Lung (tissue), 12 donors: ENCODE measurements around the gene POLN. TPM values are rescaled to one million over a fixed set of nuclear protein-coding genes. Genes with fewer than 3 reads are reported as not detected.

ENCODE experiments used
- ATAC-seq: fragments of 200-7000 bp; cut with Tn5 transposase; one replicate; pipeline ENCODE4 v1.9.1; 2020; ENCODE audit warnings: moderate number of reproducible peaks; ENCODE audit not compliant: insufficient read depth, low FRiP score
- DNase-seq, 3 donors: peaks; one replicate each; pipeline ENCODE4 v3.0.0-alpha.2; 2013 to 2017
- H3K27ac ChIP-seq, 2 donors: one replicate each; pipeline ENCODE4 v1.5.1; 2013; ENCODE audit warnings: mild to moderate bottlenecking in 2 of 2, moderate library complexity in 2 of 2, control low read depth in 1 of 2, inconsistent platforms in 1 of 2, low read depth in 1 of 2, low read length in 1 of 2
- H3K27me3 ChIP-seq, 3 donors: one replicate each; pipeline ENCODE4 v1.5.1; 2013; ENCODE audit warnings: low read length in 2 of 3; ENCODE audit not compliant: control insufficient read depth in 3 of 3, insufficient read depth in 3 of 3
- H3K36me3 ChIP-seq, 4 donors: one replicate each; pipeline ENCODE4 v1.5.1; 2013; ENCODE audit warnings: low read length in 4 of 4, mild to moderate bottlenecking in 1 of 4, moderate library complexity in 1 of 4; ENCODE audit not compliant: control insufficient read depth in 4 of 4, insufficient read depth in 4 of 4
- H3K4me1 ChIP-seq, 5 donors: one replicate each; pipeline ENCODE4 v1.5.1; 2013; ENCODE audit warnings: low read length in 5 of 5, mild to moderate bottlenecking in 2 of 5, moderate library complexity in 1 of 5; ENCODE audit not compliant: control insufficient read depth in 5 of 5, insufficient read depth in 5 of 5
- H3K4me3 ChIP-seq: one replicate; pipeline ENCODE4 v1.5.1; 2013; ENCODE audit warnings: mild to moderate bottlenecking, control low read depth, moderate library complexity
- H3K9ac ChIP-seq, 2 donors: one replicate each; pipeline ENCODE4 v1.5.1; 2013; ENCODE audit warnings: low read length in 2 of 2, control low read depth in 1 of 2; ENCODE audit not compliant: insufficient read depth in 1 of 2
- H3K9me3 ChIP-seq, 4 donors: one replicate each; pipeline ENCODE4 v1.5.1; 2013; ENCODE audit warnings: low read length in 3 of 4, mild to moderate bottlenecking in 1 of 4, moderate library complexity in 1 of 4; ENCODE audit not compliant: control insufficient read depth in 4 of 4, insufficient read depth in 3 of 4
- WGBS, 2 donors: extraction: QIAGEN DNeasy Blood & Tissue Kit; methylation state at CpG; one replicate each; pipeline ENCODE4 v1.1.7; 2013; 5-methylcytosine and 5-hydroxymethylcytosine counted together
- polyA plus RNA-seq, 2 donors: library from polyadenylated mRNA; stranded (reverse); fragments of 200-250 nt; gene quantifications; one replicate each; pipeline ENCODE4 v1.2.1, GENCODE V29; 2013
- total RNA-seq, 2 donors: library from RNA; depleted of rRNA in 1 of 2; stranded (reverse); fragments of >200 nt in 1 of 2; gene quantifications; one replicate each; pipeline ENCODE4 v1.2.1, GENCODE V29; 2014 to 2021
- TF ChIP-seq, protein P1 (sequence below): IDR thresholded peaks from 2 replicates; pipeline ENCODE4 v1.5.1; 2012; ENCODE audit warnings: mild to moderate bottlenecking; ENCODE audit errors: control extremely low read depth, extremely low read depth
- donor health status: control.
- donor health status: control.
- donor health status: Bipolar disorder and iron deficiency.
- donor health status: healthy.
- donor health status: DM: yes; HTN: yes; CAD: no.

Gene POLN
- total and polyA plus RNA-seq, 4 donors, result 0.68 to 3.7 (median 2.2) TPM

DNA sequence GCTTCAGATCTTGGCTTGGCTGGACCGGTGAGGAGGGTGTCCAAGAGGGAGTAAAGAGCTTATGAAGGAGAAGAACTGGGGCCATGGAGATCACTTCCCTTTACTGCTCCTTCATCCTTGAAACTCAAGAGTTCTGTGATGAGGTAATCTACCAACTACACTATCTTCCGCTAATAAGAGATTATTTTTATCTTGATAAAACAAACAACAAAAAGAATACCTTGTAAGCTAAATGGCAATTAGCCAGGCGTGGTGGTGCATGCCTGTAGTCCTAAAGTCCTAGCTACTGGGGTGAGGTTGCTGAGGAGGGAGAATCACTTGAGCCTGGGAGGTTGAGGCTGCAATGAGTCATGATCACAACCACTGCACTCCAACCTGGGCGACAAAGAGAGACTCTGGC lies 47.4 kb downstream of the POLN start:
- no peak for ATAC-seq
- Histone ChIP-seq H3K36me3 (peaks cover 0 to 2% (median 0%) of the 10 kb centered on the region in 4 donors), H3K9ac (no peak overlapping the region), H3K27me3 (no peaks in the 10 kb centered on the region), H3K4me1 (no peaks in the 10 kb centered on the region), H3K9me3 (no peaks in the 10 kb centered on the region), H3K4me3 (no peak overlapping the region), H3K27ac (no peak overlapping the region)
- WGBS, 2 donors, result 79 to 86% methylated on average over 4 of the region's 4 CpGs
- TF ChIP-seq, protein P1, sequence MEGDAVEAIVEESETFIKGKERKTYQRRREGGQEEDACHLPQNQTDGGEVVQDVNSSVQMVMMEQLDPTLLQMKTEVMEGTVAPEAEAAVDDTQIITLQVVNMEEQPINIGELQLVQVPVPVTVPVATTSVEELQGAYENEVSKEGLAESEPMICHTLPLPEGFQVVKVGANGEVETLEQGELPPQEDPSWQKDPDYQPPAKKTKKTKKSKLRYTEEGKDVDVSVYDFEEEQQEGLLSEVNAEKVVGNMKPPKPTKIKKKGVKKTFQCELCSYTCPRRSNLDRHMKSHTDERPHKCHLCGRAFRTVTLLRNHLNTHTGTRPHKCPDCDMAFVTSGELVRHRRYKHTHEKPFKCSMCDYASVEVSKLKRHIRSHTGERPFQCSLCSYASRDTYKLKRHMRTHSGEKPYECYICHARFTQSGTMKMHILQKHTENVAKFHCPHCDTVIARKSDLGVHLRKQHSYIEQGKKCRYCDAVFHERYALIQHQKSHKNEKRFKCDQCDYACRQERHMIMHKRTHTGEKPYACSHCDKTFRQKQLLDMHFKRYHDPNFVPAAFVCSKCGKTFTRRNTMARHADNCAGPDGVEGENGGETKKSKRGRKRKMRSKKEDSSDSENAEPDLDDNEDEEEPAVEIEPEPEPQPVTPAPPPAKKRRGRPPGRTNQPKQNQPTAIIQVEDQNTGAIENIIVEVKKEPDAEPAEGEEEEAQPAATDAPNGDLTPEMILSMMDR, result no peak
- DNase-seq, result no peak

DNA sequence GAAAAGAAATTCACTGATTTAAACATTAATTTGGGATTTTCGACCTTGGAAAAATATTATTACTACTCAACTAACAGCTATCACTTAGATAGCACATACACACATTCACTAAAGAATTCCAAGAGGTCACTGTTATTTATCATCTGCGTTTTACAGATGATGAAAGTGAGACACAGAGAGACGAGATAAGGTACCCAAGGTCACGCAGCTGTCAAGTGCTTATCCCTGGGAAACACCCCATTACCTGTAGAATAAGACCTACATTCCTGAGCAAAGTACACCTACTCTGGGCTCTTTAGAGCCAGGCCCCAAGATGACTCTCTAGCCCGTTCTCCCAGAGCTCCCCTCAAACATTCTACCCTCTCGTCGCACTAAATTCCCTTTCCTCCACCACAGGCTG lies 48.6 kb downstream of the POLN start:
- Histone ChIP-seq H3K4me1 (no peaks in the 10 kb centered on the region), H3K36me3 (peaks cover 0 to 2% (median 0%) of the 10 kb centered on the region in 4 donors), H3K27me3 (no peaks in the 10 kb centered on the region), H3K9ac (no peak overlapping the region), H3K9me3 (no peaks in the 10 kb centered on the region), H3K4me3 (no peak overlapping the region), H3K27ac (no peak overlapping the region)
- ATAC-seq, result no peak
- 72 to 83% methylated on average over 7 of the region's 7 CpGs for WGBS, 2 donors
- TF ChIP-seq, protein P1, result no peak
- DNase-seq, result no peak

DNA sequence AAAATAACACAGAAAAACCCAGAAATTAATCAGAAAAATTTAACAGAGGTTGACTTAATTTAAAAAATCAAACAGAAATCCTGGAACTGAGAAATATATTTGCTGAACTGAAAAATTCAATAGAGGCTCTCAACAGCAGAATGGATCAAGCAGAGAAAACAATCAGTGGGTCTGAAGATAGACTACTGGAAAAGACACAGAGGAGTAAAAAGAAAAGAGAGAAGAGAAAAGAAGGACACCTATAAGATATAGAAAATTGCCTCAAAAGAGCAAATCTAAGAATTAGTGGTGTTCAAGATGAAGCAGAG lies 55.1 kb downstream of the POLN start:
- Histone ChIP-seq H3K36me3 (no peaks in the 10 kb centered on the region), H3K27ac (no peak overlapping the region), H3K27me3 (no peaks in the 10 kb centered on the region), H3K4me1 (no peaks in the 10 kb centered on the region), H3K9ac (no peak overlapping the region), H3K9me3 (peaks cover 0 to 3% (median 0%) of the 10 kb centered on the region in 4 donors), H3K4me3 (no peak overlapping the region)
- DNase-seq (no peak), ATAC-seq (no peak)
- TF ChIP-seq, protein P1, result no peak

DNA sequence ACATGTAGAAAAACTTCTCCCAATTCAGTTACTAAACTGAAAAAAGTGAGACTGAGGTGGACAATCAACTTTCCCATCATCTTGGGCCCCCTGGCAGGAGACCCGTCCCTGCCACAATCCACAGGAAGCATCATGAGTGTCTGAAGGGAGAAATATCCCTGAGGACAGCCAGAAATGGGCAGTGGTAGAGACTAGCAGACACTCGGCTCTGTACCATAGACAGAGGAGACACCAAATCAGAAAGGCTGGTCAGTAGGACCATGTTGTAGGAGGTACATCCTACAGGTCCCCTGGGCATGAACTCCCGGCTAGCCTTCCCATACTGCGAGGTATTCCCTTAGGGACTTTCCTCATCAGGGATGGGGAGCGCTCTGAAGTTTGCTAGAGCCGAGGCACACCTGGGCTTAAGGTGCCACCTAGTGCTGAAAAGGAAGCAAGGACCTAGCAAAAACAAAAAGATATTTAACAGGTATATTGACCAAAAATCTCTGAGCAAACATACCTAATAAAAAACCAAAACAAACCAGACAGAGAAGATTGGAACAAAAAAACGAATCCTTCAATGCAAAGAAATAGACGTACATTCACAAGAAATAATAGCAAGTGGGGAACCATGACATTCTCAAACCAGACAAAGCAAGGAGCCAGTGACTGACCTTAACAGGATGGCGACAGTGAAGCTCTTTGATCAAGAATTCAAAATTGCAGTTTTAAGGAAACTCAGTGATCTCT lies 55.6 kb downstream of the POLN start:
- Histone ChIP-seq H3K36me3 (no peaks in the 10 kb centered on the region), H3K4me3 (no peak overlapping the region), H3K27me3 (no peaks in the 10 kb centered on the region), H3K9ac (no peak overlapping the region), H3K27ac (no peak overlapping the region), H3K4me1 (no peaks in the 10 kb centered on the region), H3K9me3 (peaks cover 0 to 3% (median 0%) of the 10 kb centered on the region in 4 donors)
- TF ChIP-seq, protein P1, result no peak
- ATAC-seq, result no peak
- DNase-seq, result peak in 2 of 3 donors; percentile 17 to 25
- WGBS, 2 donors, result 63 to 64% methylated on average over 9 of the region's 9 CpGs
